NCI-H510A (cell line): ENCODE data around the gene RXFP3.
"Not testable (repeated sequence)": the region's sequence is repeated elsewhere in the genome, so short reads cannot be mapped to it uniquely, and the experiment has no call there.

ENCODE experiments used
- DNase-seq: peaks from one replicate; lab custom pipeline; 2025; lab: John Stamatoyannopoulos, UW

Gene RXFP3

GRCh38 chr5:33937017-33937706, 976 bp downstream of the RXFP3 start:
- no peak for DNase-seq

- DNase-seq, result no peak
Observed at GRCh38 chr5:33937707-33938506, 1.7 kb downstream of the RXFP3 start.

- DNase-seq, result no peak
Observed at GRCh38 chr5:33938507-33938796, 2.3 kb downstream of the RXFP3 start.

- no peak for DNase-seq
Observed at GRCh38 chr5:33938881-33939280, 2.7 kb downstream of the RXFP3 start.

- no peak for DNase-seq
Observed at GRCh38 chr5:33939556-33940262, 3.5 kb downstream of the RXFP3 start.

- DNase-seq, result no peak
Observed at GRCh38 chr5:33941090-33941489, 4.9 kb downstream of the RXFP3 start.

GRCh38 chr5:33944543-33945132, 8.5 kb downstream of the RXFP3 start:
- DNase-seq, result no peak

GRCh38 chr5:33952175-33952574, 16.0 kb downstream of the RXFP3 start:
- not testable (repeated sequence) for DNase-seq

GRCh38 chr5:33957577-33958150, 21.5 kb downstream of the RXFP3 start:
- DNase-seq, result no peak

- no peak for DNase-seq
Observed at GRCh38 chr5:33958176-33958575, 22.0 kb downstream of the RXFP3 start.

GRCh38 chr5:33964132-33964700, 28.0 kb downstream of the RXFP3 start:
- no peak for DNase-seq

- DNase-seq, result no peak
Observed at GRCh38 chr5:33966805-33967204, 30.6 kb downstream of the RXFP3 start.

- no peak for DNase-seq
Observed at GRCh38 chr5:33968211-33969005, 32.2 kb downstream of the RXFP3 start.

- no peak for DNase-seq
Observed at GRCh38 chr5:33969572-33970452, 33.6 kb downstream of the RXFP3 start.

- DNase-seq, result no peak
Observed at GRCh38 chr5:33973271-33973670, 37.1 kb downstream of the RXFP3 start.

- DNase-seq, result no peak
Observed at GRCh38 chr5:33975852-33976251, 39.7 kb downstream of the RXFP3 start.

GRCh38 chr5:33976307-33976706, 40.1 kb downstream of the RXFP3 start:
- no peak for DNase-seq

- no peak for DNase-seq
Observed at GRCh38 chr5:33978306-33978705, 42.1 kb downstream of the RXFP3 start.

GRCh38 chr5:33980030-33980429, 43.8 kb downstream of the RXFP3 start:
- no peak for DNase-seq
